Rectal smooth muscle tissue (tissue), 1 donor: Measurements from ENCODE around the gene UACA.
"Not testable (repeated sequence)": the region's sequence is repeated elsewhere in the genome, so short reads cannot be mapped to it uniquely, and the experiment has no call there.

Experiments
- H3K27ac ChIP-seq: one replicate; pipeline ENCODE4 v1.7.0; 2013; ENCODE audit warnings: low read depth, low read length, inconsistent platforms
- H3K27me3 ChIP-seq: one replicate; pipeline ENCODE4 v1.7.0; 2013; ENCODE audit warnings: low read length; ENCODE audit not compliant: control insufficient read depth, insufficient read depth
- H3K36me3 ChIP-seq: one replicate; pipeline ENCODE4 v1.7.0; 2013; ENCODE audit warnings: low read length; ENCODE audit not compliant: control insufficient read depth, insufficient read depth
- H3K4me1 ChIP-seq: one replicate; pipeline ENCODE4 v1.7.0; 2013; ENCODE audit warnings: low read length; ENCODE audit not compliant: control insufficient read depth, insufficient read depth
- H3K4me3 ChIP-seq: one replicate; pipeline ENCODE4 v1.7.0; 2013; ENCODE audit warnings: low read length
- H3K9ac ChIP-seq: one replicate; pipeline ENCODE4 v1.7.0; 2013; ENCODE audit warnings: low read length

The UACA gene

DNA sequence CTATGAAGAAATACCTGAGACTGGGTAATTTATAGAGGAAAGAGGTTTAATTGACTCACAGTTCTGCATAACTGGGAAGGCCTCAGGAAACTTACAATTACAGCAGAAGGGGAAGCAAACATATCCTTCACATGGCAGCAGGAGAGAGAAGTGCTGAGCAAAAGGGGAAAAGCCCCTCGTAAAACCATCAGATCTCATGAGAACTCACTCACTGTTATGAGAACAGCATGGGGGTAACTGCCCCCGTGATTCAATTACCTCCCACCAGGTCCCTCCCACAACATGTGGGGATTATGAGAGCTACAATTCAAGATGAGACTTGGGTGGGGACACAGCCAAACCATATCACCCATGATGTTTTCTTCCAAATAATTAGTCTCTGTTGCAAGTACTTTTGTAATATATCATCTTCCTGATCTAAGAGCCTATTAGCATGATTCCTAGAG lies 147.0 kb downstream of the UACA start:
- H3K9ac ChIP-seq, H3K27me3 ChIP-seq, H3K27ac ChIP-seq, H3K36me3 ChIP-seq, H3K4me1 ChIP-seq, H3K4me3 ChIP-seq: not testable (repeated sequence)

GRCh38 chr15:70615435-70616310 lies 147.7 kb downstream of the UACA start:
- no peak overlapping the region for H3K27ac ChIP-seq
- no peak overlapping the region for H3K4me3 ChIP-seq
- no peak overlapping the region for H3K9ac ChIP-seq
- H3K36me3 ChIP-seq, result no peaks in the 10 kb centered on the region
- no peaks in the 10 kb centered on the region for H3K27me3 ChIP-seq
- H3K4me1 ChIP-seq, result no peaks in the 10 kb centered on the region

- Histone ChIP-seq H3K36me3 (no peaks in the 10 kb centered on the region), H3K27me3 (no peaks in the 10 kb centered on the region), H3K4me1 (no peaks in the 10 kb centered on the region)
These were observed 149.1 kb downstream of the UACA start for GRCh38 chr15:70614221-70614620.

DNA sequence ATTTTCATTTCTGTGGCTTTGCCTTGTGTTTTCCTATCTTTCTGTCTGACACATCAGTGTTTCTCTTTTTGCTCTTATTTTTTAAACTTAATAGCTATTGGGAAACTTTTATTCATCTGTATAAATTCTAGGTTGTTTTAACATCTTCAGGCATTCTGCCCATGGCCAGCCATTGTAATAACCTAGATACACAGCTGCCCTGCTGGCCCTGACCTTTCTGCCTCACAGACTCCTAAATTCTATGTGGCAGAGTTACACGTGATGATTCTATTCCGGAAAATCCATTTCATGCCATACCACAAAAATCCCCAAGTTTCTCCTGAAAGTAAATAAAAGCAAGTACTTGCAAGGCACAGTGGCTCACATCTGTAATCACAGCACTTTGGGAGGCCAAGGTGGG lies 150.1 kb downstream of the UACA start:
- no peaks in the 10 kb centered on the region for H3K27me3 ChIP-seq
- H3K4me1 ChIP-seq, result no peaks in the 10 kb centered on the region
- no peaks in the 10 kb centered on the region for H3K36me3 ChIP-seq
- no peak overlapping the region for H3K9ac ChIP-seq
- H3K27ac ChIP-seq, result no peak overlapping the region
- H3K4me3 ChIP-seq, result no peak overlapping the region

More at GRCh38 chr15:70614221-70614620, 149.1 kb downstream of the UACA start:
- Histone ChIP-seq H3K9ac (no peak overlapping the region), H3K4me3 (no peak overlapping the region), H3K27ac (no peak overlapping the region)

DNA sequence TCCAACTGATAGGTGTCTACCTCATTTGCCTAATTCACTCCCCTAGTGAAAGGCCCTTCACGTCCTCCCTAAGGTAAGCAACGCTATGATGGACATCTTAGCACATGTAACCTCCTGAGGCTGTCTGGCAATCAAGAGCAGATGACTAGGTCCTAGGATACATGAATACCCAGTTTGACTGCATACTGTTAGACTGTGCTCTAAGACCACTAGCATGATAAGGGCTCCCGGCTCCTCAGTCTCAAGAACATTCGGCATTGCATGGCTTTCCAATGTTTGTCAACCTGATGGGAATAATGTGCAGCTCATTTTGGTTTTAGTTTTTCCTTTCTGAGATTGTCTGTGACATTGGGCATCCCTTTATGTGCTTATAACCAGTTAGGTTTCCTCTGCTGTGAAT lies 152.1 kb downstream of the UACA start:
- Histone ChIP-seq H3K4me3 (no peak overlapping the region), H3K27ac (no peak overlapping the region), H3K36me3 (no peaks in the 10 kb centered on the region), H3K9ac (no peak overlapping the region), H3K4me1 (no peaks in the 10 kb centered on the region), H3K27me3 (no peaks in the 10 kb centered on the region)

- Histone ChIP-seq H3K27ac (no peak overlapping the region), H3K4me3 (no peak overlapping the region), H3K27me3 (no peaks in the 10 kb centered on the region)
These were observed 152.8 kb downstream of the UACA start for GRCh38 chr15:70610541-70610940.

DNA sequence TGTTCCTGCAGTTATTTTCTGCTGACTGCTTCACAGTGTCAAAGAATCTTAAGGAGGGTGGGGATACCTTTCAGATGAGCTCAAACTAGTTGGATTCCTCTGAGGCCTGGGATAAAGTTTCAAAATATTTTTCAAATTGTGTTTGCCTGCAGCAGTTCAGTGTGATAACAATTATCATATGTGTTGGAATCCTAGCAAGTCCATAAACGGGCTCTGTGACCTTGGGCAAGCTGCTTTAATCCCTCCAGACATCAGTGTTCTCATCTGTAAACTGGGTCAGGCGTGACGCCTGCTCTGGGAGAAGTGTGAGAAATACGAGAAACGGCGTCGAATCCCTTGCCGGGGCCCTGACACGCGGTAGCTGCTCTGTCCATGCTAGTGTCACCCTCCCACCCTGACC lies 153.5 kb downstream of the UACA start:
- H3K27me3 ChIP-seq, result no peaks in the 10 kb centered on the region
- H3K9ac ChIP-seq, result no peak overlapping the region
- peaks cover 6% of the 10 kb centered on the region for H3K4me1 ChIP-seq
- H3K27ac ChIP-seq, result no peak overlapping the region
- no peak overlapping the region for H3K4me3 ChIP-seq
- H3K36me3 ChIP-seq, result no peaks in the 10 kb centered on the region

More at GRCh38 chr15:70610541-70610940, 152.8 kb downstream of the UACA start:
- H3K9ac ChIP-seq, result no peak overlapping the region
- H3K4me1 ChIP-seq, result no peaks in the 10 kb centered on the region
- H3K36me3 ChIP-seq, result no peaks in the 10 kb centered on the region

DNA sequence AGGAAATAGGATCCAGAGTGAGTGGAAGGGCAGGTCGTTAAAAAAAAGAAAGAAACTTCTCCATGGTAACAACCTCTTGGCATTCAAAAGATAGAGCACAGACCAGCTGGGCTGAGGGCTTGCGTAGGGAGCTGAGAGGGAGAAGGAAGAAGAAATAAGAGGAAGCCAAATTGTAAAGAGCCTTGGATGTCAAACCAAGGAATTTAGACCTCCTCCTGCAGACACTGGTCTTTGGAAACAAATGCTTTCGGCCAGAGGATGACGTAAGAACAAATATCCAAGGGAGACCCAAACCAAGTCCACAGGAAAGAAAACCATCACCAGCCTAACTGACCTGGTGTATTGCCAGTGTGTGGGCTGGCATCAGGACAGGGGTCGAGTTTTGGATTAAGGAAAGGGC lies 155.2 kb downstream of the UACA start:
- no peaks in the 10 kb centered on the region for H3K36me3 ChIP-seq
- H3K4me1 ChIP-seq, result peaks cover 10% of the 10 kb centered on the region
- H3K27ac ChIP-seq, result no peak overlapping the region

GRCh38 chr15:70605606-70606410 lies 157.6 kb downstream of the UACA start:
- no peaks in the 10 kb centered on the region for H3K36me3 ChIP-seq
- no peaks in the 10 kb centered on the region for H3K27me3 ChIP-seq
- no peak overlapping the region for H3K9ac ChIP-seq
- no peak overlapping the region for H3K4me3 ChIP-seq
- H3K4me1 ChIP-seq, result peaks cover 10% of the 10 kb centered on the region
- H3K27ac ChIP-seq, result peak overlapping the region; percentile 67

More for the DNA sequence above, 155.2 kb downstream of the UACA start:
- Histone ChIP-seq H3K27me3 (no peaks in the 10 kb centered on the region), H3K4me3 (no peak overlapping the region), H3K9ac (no peak overlapping the region)

DNA sequence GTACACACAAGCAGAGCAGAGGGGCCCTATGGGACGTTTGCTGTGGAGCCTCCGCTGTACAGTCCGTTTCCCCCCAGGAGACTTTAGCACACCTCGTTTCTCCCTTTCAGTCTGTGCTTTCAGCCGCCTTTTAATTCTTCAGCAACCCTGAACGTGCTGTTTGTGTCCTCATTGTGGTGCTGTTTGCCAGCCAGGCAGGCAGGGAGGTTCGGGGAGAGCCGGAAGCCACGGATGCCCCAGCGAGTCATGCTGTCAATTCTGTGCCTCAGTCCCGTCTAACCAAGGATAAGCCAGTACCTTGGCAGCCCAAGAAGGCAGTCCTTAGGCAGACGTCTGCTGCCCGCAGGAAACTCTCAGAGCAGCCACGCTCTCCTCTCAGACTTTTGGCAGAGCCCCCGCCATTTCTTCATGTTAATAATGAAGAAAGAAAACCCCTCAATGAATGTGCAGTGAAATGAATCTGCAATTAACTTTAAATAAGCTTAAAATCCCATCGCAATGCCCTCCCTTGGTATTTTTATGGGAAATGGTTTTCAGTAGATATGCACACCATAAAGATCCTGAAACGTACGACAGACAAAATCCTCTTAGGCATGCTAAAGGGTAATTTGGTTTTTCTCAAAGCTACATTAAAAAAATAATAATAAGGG lies 158.6 kb downstream of the UACA start:
- peak overlapping the region; percentile 67 for H3K27ac ChIP-seq

More for the DNA sequence above, 158.6 kb downstream of the UACA start:
- Histone ChIP-seq H3K36me3 (no peaks in the 10 kb centered on the region), H3K27me3 (no peaks in the 10 kb centered on the region), H3K4me3 (no peak overlapping the region), H3K4me1 (peaks cover 10% of the 10 kb centered on the region), H3K9ac (no peak overlapping the region)
